Activated CD4-positive, alpha-beta T cell treated with anti-CD3 and anti-CD28 coated beads for 36 hours (primary cell): ENCODE results near the gene PFKL. TPM values are rescaled to one million over a fixed set of nuclear protein-coding genes. Genes with fewer than 3 reads are reported as not detected.

Experiments
- ATAC-seq: fragments of 200-7000 bp; cut with Tn5 transposase; one replicate; pipeline ENCODE4 v1.10.0; 2021; ENCODE audit warnings: mild to moderate bottlenecking, moderate library complexity
- CTCF ChIA-PET: fragments of 350-600 bp; sonication (Branson Sonifier 250); formaldehyde crosslinking; loops from one replicate; lab custom pipeline; 2021; ENCODE audit warnings: antibody characterized with exemption; lab: Charles Lee
- POLR2A ChIA-PET: fragments of 350-600 bp; sonication (Branson Sonifier 250); formaldehyde crosslinking; loops from one replicate; lab custom pipeline; 2021; ENCODE audit warnings: antibody characterized with exemption, inconsistent platforms; lab: Charles Lee
- DNase-seq: peaks from one replicate; pipeline ENCODE4 v3.0.0-alpha.2; 2020
- H3K27ac Mint-ChIP-seq: one replicate; pipeline ENCODE4 v1.8.0; 2021; ENCODE audit warnings: mixed read lengths
- H3K27me3 Mint-ChIP-seq: one replicate; pipeline ENCODE4 v1.8.0; 2021; ENCODE audit warnings: mixed read lengths
- H3K36me3 Mint-ChIP-seq: one replicate; pipeline ENCODE4 v1.8.0; 2021; ENCODE audit warnings: low read depth, mixed read lengths
- H3K4me1 Mint-ChIP-seq: one replicate; pipeline ENCODE4 v1.8.0; 2021; ENCODE audit warnings: mixed read lengths
- H3K4me3 Mint-ChIP-seq: one replicate; pipeline ENCODE4 v1.8.0; 2021; ENCODE audit warnings: mild to moderate bottlenecking, moderate library complexity, mixed read lengths
- H3K9me3 Mint-ChIP-seq: one replicate; pipeline ENCODE4 v1.8.0; 2021; ENCODE audit warnings: low read depth, mixed read lengths
- intact Hi-C, 2 experiments: fragments of 100-400 bp; cut with DNase I in 1 of 2; cut with micrococcal nuclease in 1 of 2; formaldehyde crosslinking; loops; one replicate each; pipeline versions ENCODE4 v1.14.2 to v1.15.1; 2022 to 2024; cut with DNase I, micrococcal nuclease
- total RNA-seq, 2 experiments: library from RNA; stranded (reverse); gene quantifications; one replicate each; pipeline ENCODE4 v1.2.3, GENCODE V29; 2021

PFKL gene
- total RNA-seq = 100 to 1,000 TPM; 167 to 202 TPM

- H3K36me3 Mint-ChIP-seq = peaks cover 8% of the 10 kb centered on the region
- H3K9me3 Mint-ChIP-seq = no peaks in the 10 kb centered on the region
- intact Hi-C loops = loop anchor here in 1 of 2 experiments (1.0 to 5.0 kb wide), 6 partner anchors 40 to 511 kb away; partner anchors contain the start of genes CFAP410, LRRC3, RRP1 and TRAPPC10
- H3K27ac Mint-ChIP-seq = peak within 1 kb of the TSS; percentile 96
- H3K4me3 Mint-ChIP-seq = peak within 1 kb of the TSS; percentile 85
- ChIA-PET POLR2A (no interaction called here), CTCF (interaction anchor here (0.9 to 1.0 kb wide), 2 partner anchors 185 to 216 kb away, joined by 3 read pairs; no protein-coding TSS in a partner anchor)
- H3K27me3 Mint-ChIP-seq = no peaks in the 10 kb centered on the region
- peak; percentile 63 for ATAC-seq
- H3K4me1 Mint-ChIP-seq = peaks cover 51% of the 10 kb centered on the region
- DNase-seq = peak; percentile 82
Observed at GRCh38 chr21:44299458-44300261, at the start of gene PFKL. PFKL (plus strand) TSS chr21:44300053; CDS start chr21:44300106, 53 bp downstream.

DNA sequence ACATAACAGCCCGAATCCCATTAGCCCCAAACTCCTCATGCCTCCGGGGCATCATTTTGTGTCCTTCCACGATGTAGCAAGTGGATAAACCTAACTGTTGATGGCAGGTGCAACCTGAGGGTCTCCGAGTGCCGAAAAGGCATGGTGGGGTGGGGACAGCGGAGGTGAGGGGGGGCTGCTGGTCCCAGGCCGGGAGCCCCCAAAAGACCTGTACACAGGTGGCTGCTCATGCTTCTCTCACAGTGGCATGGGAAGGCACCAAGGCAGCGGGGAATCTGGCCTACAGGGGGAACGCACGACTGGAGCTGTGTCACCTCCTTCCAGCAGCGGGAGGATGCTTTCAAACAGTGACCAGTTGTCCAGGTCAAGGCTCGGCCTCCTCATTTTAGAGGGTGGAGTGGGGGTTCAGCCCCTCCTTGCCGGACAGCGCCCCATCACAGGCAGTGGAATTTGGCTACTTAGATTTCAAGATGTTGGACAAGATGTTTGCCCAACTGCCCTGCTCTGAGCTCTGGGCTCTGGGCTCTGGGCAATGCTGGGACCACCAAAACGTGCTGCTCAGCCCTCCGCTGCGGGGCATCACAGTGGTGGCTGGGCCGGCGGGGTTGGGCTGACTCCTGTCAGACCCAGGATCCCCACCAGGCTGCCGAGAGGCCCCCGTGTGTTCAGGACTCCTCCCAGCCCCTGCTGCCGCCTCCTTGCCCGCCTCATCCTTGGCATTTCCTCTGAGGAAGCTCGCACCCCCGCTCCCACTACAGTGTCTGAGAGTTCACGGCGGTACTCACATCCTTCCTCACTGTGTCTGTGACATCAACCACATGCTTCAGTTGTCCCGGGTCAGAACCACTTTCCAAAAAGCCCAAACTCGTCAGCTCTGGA lies 45.8 kb upstream of the PFKL start:
- Mint-ChIP-seq H3K4me1 (no peaks in the 10 kb centered on the region), H3K36me3 (no peaks in the 10 kb centered on the region), H3K9me3 (no peaks in the 10 kb centered on the region), H3K27me3 (peaks cover 4% of the 10 kb centered on the region), H3K4me3 (no peak overlapping the region), H3K27ac (no peak overlapping the region)
- no peak for ATAC-seq
- DNase-seq = no peak
- intact Hi-C loops = no loop called here
- CTCF ChIA-PET = no interaction called here
- POLR2A ChIA-PET = no interaction called here

- CTCF ChIA-PET = no interaction called here
- ATAC-seq = no peak
- H3K4me1 Mint-ChIP-seq = no peaks in the 10 kb centered on the region
- H3K27ac Mint-ChIP-seq = no peak overlapping the region
- peaks cover 4% of the 10 kb centered on the region for H3K27me3 Mint-ChIP-seq
- intact Hi-C loops = no loop called here
- DNase-seq = no peak
- H3K36me3 Mint-ChIP-seq = no peaks in the 10 kb centered on the region
- no peak overlapping the region for H3K4me3 Mint-ChIP-seq
- H3K9me3 Mint-ChIP-seq = no peaks in the 10 kb centered on the region
- POLR2A ChIA-PET = no interaction called here
Observed at GRCh38 chr21:44255511-44255981, 44.3 kb upstream of the PFKL start.

DNA sequence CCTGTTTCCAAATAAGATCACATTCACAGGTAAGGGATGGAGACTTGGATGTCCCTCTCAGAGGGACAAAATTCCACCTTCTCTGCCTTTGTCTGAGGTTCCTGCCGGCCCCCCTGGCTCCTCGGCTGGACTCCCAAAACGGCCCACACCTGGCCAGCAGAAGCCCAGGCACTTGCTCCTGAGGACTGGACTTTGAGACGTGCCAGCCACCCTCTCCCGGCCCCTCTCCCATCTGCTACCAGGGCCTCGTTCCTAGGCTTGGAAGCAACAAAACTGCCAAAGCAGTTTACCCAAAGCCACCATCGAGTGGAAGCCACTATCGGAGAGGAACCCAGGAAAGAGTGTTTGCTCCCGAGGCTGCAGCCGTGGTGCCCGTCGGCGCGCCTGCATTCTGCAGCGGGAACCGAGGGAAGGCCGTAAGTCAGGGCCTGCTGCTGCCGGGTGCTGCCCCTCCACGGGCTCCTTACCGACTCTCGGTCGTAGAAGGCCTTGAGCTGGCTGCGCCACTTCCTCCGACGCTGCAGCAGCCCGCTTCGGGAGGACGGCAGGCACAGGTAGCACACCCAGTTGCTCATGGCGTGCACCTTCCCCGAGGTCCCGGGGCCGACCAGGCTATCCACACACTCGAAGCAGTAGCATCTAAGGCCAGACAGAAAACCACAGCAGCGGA lies 41.7 kb upstream of the PFKL start:
- POLR2A ChIA-PET = interaction anchor here (0.7 kb wide), 1 partner anchor 226 kb away, joined by 4 read pairs; no protein-coding TSS in a partner anchor
- Mint-ChIP-seq H3K27ac (no peak overlapping the region), H3K4me3 (no peak overlapping the region), H3K9me3 (no peaks in the 10 kb centered on the region), H3K27me3 (peaks cover 4% of the 10 kb centered on the region), H3K4me1 (no peaks in the 10 kb centered on the region), H3K36me3 (no peaks in the 10 kb centered on the region)
- intact Hi-C loops = no loop called here
- DNase-seq (no peak), ATAC-seq (no peak)
- CTCF ChIA-PET = no interaction called here

DNA sequence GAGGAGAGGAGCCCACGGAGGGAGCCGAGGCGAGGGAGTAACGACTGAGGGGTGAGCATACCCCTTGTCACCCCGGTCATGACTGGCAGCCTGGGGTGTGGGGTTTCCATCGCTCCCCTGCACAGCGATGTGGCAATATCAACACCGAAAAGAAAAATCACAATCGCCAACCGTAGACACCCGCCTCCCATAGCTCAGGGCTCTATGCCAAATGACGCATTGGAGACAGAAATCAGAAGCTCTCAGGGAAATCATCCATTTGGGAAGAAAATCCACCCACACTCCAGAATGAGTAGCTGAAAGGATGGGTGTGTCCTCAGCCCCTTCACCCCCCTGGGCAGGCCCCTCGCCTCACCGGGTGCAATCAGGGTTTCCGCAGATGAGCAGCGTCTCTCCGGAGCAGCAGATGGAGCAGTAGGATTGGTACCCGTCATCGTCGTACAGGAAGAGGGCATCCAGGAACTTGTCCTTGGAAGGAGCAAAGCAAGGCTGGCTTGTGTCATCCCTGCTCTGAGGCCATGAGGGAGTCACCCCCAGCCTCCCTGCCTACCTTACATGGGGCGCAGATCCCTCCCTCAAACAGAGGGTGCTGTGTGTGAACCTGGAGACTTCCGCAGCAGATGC lies 40.7 kb upstream of the PFKL start:
- POLR2A ChIA-PET = interaction anchor here (0.7 kb wide), 1 partner anchor 225 kb away, joined by 4 read pairs; no protein-coding TSS in a partner anchor
- intact Hi-C loops = no loop called here
- no peak overlapping the region for H3K4me3 Mint-ChIP-seq
- no peaks in the 10 kb centered on the region for H3K4me1 Mint-ChIP-seq
- DNase-seq (no peak), ATAC-seq (no peak)
- H3K9me3 Mint-ChIP-seq = no peaks in the 10 kb centered on the region
- peaks cover 2% of the 10 kb centered on the region for H3K27me3 Mint-ChIP-seq
- no peaks in the 10 kb centered on the region for H3K36me3 Mint-ChIP-seq
- CTCF ChIA-PET = interaction anchor here (1.1 kb wide), 1 partner anchor 39 kb away, joined by 4 read pairs; no protein-coding TSS in a partner anchor
- H3K27ac Mint-ChIP-seq = no peak overlapping the region

DNA sequence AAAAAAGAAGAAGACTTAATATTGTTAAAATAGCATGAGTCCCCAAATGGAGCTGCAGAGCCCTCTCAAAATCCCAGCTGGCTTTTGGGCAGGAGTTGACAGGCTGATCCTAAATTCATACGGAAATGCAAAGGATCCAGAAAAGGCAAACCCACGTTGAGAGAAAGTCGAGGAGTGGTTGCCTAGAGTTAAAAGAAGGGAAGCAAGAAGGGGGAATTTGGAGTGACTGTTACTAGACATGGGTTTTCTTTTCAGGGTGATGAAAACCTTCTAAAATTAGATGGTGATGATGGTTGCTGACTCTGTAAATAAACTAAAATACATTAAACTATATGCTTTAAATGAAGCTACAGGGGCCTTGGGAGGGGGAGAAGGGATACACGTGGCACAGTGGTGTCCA lies 39.8 kb upstream of the PFKL start:
- no peaks in the 10 kb centered on the region for H3K27me3 Mint-ChIP-seq
- ATAC-seq (no peak), DNase-seq (no peak)
- ChIA-PET POLR2A (interaction anchor here (0.6 kb wide), 1 partner anchor 175 kb away, joined by 7 read pairs; no protein-coding TSS in a partner anchor), CTCF (interaction anchor here (1.1 kb wide), 1 partner anchor 38 kb away, joined by 4 read pairs; no protein-coding TSS in a partner anchor)
- no peaks in the 10 kb centered on the region for H3K36me3 Mint-ChIP-seq
- H3K4me3 Mint-ChIP-seq = no peak overlapping the region
- H3K9me3 Mint-ChIP-seq = no peaks in the 10 kb centered on the region
- no peaks in the 10 kb centered on the region for H3K4me1 Mint-ChIP-seq
- intact Hi-C loops = no loop called here
- no peak overlapping the region for H3K27ac Mint-ChIP-seq

- H3K27ac Mint-ChIP-seq = no peak overlapping the region
- ATAC-seq = no peak
- POLR2A ChIA-PET = no interaction called here
- no peak overlapping the region for H3K4me3 Mint-ChIP-seq
- DNase-seq = no peak
- H3K4me1 Mint-ChIP-seq = no peaks in the 10 kb centered on the region
- H3K36me3 Mint-ChIP-seq = no peaks in the 10 kb centered on the region
- CTCF ChIA-PET = interaction anchor here (0.6 kb wide), 1 partner anchor 250 kb away, joined by 3 read pairs; no protein-coding TSS in a partner anchor
- intact Hi-C loops = no loop called here
- H3K27me3 Mint-ChIP-seq = no peaks in the 10 kb centered on the region
- no peaks in the 10 kb centered on the region for H3K9me3 Mint-ChIP-seq
Observed at GRCh38 chr21:44260791-44261631, 38.8 kb upstream of the PFKL start.

- DNase-seq (no peak), ATAC-seq (no peak)
- POLR2A ChIA-PET = no interaction called here
- Mint-ChIP-seq H3K4me3 (no peak within 1 kb of the TSS), H3K9me3 (no peaks in the 10 kb centered on the region), H3K36me3 (no peaks in the 10 kb centered on the region), H3K27ac (no peak within 1 kb of the TSS), H3K27me3 (no peaks in the 10 kb centered on the region), H3K4me1 (no peaks in the 10 kb centered on the region)
- intact Hi-C loops = no loop called here
- CTCF ChIA-PET = no interaction called here
Observed at GRCh38 chr21:44261675-44262295, 38.1 kb upstream of the PFKL start, which contains the start of gene DNMT3L. DNMT3L (minus strand) TSS chr21:44261897; CDS start chr21:44261259, 638 bp downstream.

- Mint-ChIP-seq H3K36me3 (no peaks in the 10 kb centered on the region), H3K9me3 (no peaks in the 10 kb centered on the region), H3K27me3 (no peaks in the 10 kb centered on the region), H3K4me3 (no peak overlapping the region), H3K27ac (no peak overlapping the region), H3K4me1 (no peaks in the 10 kb centered on the region)
- DNase-seq (no peak), ATAC-seq (no peak)
- CTCF ChIA-PET = no interaction called here
- intact Hi-C loops = no loop called here
- POLR2A ChIA-PET = no interaction called here
Observed at GRCh38 chr21:44262338-44263056, 37.4 kb upstream of the PFKL start.
